Measurements from ENCODE around the gene STX16.

- TF ChIP-seq, protein P1, sequence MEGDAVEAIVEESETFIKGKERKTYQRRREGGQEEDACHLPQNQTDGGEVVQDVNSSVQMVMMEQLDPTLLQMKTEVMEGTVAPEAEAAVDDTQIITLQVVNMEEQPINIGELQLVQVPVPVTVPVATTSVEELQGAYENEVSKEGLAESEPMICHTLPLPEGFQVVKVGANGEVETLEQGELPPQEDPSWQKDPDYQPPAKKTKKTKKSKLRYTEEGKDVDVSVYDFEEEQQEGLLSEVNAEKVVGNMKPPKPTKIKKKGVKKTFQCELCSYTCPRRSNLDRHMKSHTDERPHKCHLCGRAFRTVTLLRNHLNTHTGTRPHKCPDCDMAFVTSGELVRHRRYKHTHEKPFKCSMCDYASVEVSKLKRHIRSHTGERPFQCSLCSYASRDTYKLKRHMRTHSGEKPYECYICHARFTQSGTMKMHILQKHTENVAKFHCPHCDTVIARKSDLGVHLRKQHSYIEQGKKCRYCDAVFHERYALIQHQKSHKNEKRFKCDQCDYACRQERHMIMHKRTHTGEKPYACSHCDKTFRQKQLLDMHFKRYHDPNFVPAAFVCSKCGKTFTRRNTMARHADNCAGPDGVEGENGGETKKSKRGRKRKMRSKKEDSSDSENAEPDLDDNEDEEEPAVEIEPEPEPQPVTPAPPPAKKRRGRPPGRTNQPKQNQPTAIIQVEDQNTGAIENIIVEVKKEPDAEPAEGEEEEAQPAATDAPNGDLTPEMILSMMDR (conservative IDR thresholded peaks at IDR 0.05 in 1 of 2, IDR thresholded peaks at IDR 0.05 in 1 of 2; ENCODE audit: low read depth in 1 of 2, low read length in 2 of 2): no peak
- no peak for TF ChIP-seq EZH2 (IDR thresholded peaks at IDR 0.05; ENCODE audit: low read length, missing control alignments)
Observed at GRCh38 chr20:58635279-58635665, 15.8 kb upstream of the STX16 start.
